ENCODE results near the gene TMEM184C.

- TF ChIP-seq EZH2 (IDR thresholded peaks at IDR 0.05; ENCODE audit: low read length, missing control alignments) = no peak
- TF ChIP-seq CTCF (conservative IDR thresholded peaks at IDR 0.05 in 1 of 2, IDR thresholded peaks at IDR 0.05 in 1 of 2; ENCODE audit: low read depth in 1 of 2, low read length in 2 of 2) = no peak
Observed at GRCh38 chr4:147596981-147597380, 20.2 kb upstream of the TMEM184C start.
